ENCODE results near the gene NCBP2L.

The NCBP2L gene

DNA sequence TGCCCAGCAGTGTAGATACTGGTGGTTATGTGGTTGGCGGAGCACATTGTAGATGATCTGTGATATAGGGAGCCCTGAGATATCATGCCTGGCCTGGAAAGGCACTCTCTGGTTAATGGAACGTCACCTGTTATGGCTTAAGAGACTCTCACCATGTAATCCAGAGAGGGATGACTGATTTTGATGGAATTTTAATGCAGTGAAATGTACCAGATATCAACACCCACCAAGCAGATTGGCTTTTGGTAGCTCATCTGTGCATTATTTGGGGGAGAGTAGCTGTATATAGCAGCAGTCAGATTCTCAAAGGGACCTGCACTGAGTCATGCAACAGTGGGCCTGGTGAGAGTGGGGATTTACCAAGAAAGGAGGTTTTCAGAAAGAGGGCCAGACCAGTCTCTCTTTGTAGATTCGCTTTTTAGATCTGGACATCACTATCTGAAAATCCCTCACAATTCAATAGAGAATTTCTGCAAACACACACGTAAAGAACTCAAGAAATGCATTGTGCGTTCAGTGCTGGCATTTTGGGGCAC, 19.2 kb upstream of the NCBP2L start:
- TF ChIP-seq, protein P1, sequence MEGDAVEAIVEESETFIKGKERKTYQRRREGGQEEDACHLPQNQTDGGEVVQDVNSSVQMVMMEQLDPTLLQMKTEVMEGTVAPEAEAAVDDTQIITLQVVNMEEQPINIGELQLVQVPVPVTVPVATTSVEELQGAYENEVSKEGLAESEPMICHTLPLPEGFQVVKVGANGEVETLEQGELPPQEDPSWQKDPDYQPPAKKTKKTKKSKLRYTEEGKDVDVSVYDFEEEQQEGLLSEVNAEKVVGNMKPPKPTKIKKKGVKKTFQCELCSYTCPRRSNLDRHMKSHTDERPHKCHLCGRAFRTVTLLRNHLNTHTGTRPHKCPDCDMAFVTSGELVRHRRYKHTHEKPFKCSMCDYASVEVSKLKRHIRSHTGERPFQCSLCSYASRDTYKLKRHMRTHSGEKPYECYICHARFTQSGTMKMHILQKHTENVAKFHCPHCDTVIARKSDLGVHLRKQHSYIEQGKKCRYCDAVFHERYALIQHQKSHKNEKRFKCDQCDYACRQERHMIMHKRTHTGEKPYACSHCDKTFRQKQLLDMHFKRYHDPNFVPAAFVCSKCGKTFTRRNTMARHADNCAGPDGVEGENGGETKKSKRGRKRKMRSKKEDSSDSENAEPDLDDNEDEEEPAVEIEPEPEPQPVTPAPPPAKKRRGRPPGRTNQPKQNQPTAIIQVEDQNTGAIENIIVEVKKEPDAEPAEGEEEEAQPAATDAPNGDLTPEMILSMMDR (IDR thresholded peaks at IDR 0.05; ENCODE audit: low read depth, low read length, missing control alignments): no peak
- no peak overlapping the region for H3K4me3 ChIP-seq (ENCODE audit: low read depth, low read length)
- in situ Hi-C loops (cut with HindIII; ENCODE audit: low sequenced_read_pairs): no loop called here
- DNase-seq (ENCODE audit: low read depth): no peak

DNA sequence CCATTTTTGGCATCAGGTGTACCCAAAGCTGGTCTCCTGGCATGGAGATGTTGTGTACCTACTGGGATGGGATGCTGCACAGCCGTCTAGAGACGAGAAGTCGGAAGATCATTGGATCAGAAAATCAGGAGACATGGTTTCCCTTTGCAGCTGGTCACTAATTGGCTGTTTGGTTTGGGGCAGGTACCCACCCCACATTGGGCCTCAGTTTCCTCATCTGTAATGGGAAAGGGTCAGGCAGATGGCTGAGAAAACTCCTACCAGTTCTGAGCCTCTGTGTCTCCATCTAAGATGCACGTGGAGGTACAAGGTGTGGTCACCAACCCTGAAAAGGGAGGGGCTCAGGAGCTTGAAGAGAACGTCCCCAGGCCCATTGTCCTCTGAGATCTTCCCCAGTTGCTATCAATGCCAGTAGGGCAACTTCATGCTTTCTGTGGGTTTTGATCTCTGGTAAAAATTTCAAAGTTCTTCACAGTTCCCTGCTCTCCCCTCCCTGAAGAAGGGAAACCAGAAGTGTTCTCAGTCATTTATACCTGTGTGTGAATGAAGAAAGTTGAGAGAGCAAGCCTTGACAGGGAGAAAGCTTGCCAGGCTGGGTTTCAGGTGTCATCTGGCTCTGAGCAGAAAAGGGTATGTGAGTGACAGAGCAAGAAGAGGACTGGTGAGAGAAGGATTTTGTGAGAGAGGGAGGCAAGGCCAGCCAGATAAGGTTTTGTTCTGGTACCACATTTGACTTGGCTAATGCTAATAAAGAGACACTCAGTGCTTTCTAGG, 17.0 kb upstream of the NCBP2L start:
- TF ChIP-seq, protein P1 (IDR thresholded peaks at IDR 0.05; ENCODE audit: low read depth, low read length, missing control alignments): no peak
- DNase-seq (ENCODE audit: low read depth): no peak
- in situ Hi-C loops (cut with HindIII; ENCODE audit: low sequenced_read_pairs): no loop called here
- H3K4me3 ChIP-seq (ENCODE audit: low read depth, low read length): no peak overlapping the region

DNA sequence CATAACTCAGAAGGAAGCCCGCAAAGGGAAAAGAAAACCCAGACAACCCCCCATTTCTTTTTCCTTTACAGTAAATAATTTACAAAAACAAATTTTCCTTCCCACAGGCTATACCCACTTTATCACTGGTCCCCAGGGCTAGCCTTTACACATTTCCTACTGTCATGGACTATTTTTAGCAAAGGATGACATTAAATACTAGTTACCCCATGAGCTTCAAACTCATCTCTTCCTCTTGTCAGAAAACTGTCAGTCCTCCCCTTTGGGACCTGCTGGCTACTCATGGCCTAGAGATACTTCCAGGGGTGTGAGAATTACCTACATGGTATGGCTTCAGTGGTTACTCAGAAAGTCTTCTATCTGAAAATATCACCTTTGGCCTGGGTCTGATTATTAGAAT, 13.9 kb upstream of the NCBP2L start:
- no peak for DNase-seq (ENCODE audit: low read depth)
- H3K4me3 ChIP-seq (ENCODE audit: low read depth, low read length): no peak overlapping the region
- TF ChIP-seq, protein P1 (IDR thresholded peaks at IDR 0.05; ENCODE audit: low read depth, low read length, missing control alignments): no peak
- in situ Hi-C loops (cut with HindIII; ENCODE audit: low sequenced_read_pairs): no loop called here

DNA sequence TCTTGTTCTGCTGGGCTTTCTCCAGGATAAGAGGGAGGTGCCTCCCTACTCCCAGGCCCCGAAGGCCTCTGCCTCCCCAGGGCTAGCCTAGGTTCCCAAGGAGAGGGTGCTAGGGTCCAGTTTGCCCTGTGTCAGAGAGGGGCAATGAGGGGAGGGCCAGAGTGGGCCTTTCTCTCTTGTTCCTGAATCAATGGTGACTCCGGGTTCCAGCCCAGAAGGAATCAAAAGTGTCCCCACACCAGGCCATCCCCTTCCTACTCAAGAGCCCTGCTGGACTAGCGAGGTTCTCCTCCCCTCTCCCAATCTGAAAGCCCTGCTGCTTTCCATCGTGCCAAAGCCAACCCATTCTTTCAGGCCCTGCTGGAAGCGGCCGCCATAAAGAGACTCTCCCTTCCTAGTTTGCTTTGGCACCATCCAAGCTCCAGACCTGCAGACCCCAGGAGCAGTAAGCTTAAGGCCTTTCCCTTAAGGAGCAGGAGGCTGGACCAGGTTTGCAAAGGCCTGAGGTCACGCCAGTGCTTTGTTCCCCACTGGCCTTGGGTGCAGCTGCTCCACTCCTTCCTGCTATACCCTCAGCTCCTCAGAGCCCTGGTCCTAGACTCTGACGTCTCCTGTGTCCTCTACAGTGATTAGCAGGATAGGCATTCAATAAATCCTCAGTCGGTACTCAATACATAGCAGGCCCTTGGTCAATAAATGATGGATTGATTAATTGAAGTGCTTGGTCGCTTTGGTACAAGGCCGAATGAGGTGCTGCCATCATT, 12.5 kb upstream of the NCBP2L start:
- TF ChIP-seq, protein P1 (IDR thresholded peaks at IDR 0.05; ENCODE audit: low read depth, low read length, missing control alignments): no peak
- H3K4me3 ChIP-seq (ENCODE audit: low read depth, low read length): no peak overlapping the region
- DNase-seq (ENCODE audit: low read depth): no peak
- in situ Hi-C loops (cut with HindIII; ENCODE audit: low sequenced_read_pairs): no loop called here

DNA sequence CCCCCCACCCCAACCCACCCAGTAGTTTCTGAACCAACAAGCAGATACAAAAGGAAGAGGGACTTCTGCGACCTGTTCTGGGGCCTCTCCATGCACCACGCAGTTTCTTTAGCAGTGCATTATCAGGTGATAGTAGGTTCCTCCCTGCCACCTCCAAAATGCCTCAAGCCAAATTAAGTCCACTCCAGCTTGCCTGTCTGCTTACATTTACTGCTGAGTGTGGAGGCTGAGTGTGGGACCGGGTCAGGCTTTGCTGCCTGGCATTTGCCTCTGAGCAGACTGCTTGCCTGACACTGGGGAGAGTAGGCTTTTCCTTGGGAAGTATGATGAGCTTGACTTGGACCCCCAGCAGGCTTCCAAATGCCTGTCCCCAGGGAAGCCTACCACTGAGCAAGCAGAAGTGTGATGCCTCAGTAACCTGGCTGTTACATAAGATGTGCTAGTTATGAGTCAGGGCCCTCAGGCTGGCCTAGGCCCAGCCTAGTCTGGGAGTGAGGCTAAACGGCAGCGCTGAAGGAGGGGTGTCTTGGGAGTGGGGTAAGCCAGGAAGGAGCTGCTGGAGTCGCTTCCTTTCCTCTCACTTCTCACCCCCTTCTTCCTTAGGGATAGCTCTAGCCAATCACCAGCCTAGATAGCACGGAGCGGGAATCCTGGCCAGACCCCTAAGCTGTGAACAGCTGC, 10.9 kb upstream of the NCBP2L start:
- DNase-seq (ENCODE audit: low read depth): no peak
- in situ Hi-C loops (cut with HindIII; ENCODE audit: low sequenced_read_pairs): no loop called here
- TF ChIP-seq, protein P1 (IDR thresholded peaks at IDR 0.05; ENCODE audit: low read depth, low read length, missing control alignments): no peak
- H3K4me3 ChIP-seq (ENCODE audit: low read depth, low read length): no peak overlapping the region

DNA sequence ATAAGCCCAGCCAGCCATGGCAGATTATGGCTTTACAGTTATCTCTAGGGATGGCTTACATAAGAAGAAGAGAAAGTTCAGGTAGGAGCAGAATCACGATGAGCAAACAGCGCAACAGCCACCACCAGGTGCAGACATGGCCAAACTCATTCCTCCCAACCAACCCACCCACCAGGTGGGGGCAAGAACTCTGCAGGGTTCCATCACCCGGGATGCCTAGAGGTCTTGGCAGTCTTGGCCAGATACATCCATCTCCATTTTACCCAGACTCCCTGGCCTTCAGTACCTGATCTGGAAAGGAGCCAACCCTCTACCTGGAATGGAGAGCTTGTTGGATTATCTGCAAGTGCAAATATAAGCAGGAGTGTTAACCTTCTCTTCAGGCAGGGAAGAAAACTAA, 9.5 kb upstream of the NCBP2L start:
- no peak for DNase-seq (ENCODE audit: low read depth)
- in situ Hi-C loops (cut with HindIII; ENCODE audit: low sequenced_read_pairs): no loop called here
- TF ChIP-seq, protein P1 (IDR thresholded peaks at IDR 0.05; ENCODE audit: low read depth, low read length, missing control alignments): no peak

More for the DNA sequence above, 9.5 kb upstream of the NCBP2L start:
- H3K4me3 ChIP-seq (ENCODE audit: low read depth, low read length): no peak overlapping the region
